GM12801 (cell line): ENCODE data around the gene CRYBA4.

Source experiments
- TF ChIP-seq, protein P1 (sequence below): IDR thresholded peaks from one replicate; pipeline ENCODE4 v1.5.1; 2011; ENCODE audit warnings: control low read depth; ENCODE audit not compliant: insufficient read length; ENCODE audit errors: extremely low read depth

Gene CRYBA4

DNA sequence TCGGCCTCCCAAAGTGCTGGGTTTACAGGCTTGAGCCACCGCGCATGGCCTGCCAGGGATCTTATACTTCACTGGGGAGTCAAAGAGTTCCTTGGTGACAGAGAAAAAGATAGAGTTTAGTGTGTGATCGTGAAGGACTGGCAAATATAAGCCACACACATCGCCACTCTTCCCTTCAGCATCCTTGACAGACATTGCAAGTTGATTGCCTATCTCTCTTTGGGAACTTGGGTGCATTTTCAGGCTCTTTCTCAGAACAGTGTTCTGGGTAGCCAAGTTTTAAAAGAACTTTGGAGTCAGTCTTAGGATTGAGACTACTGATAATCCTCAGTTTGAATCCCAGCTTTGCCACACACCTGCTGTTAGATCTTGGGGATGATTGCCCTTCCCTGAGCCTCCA, 55.5 kb downstream of the CRYBA4 start:
- TF ChIP-seq, protein P1, sequence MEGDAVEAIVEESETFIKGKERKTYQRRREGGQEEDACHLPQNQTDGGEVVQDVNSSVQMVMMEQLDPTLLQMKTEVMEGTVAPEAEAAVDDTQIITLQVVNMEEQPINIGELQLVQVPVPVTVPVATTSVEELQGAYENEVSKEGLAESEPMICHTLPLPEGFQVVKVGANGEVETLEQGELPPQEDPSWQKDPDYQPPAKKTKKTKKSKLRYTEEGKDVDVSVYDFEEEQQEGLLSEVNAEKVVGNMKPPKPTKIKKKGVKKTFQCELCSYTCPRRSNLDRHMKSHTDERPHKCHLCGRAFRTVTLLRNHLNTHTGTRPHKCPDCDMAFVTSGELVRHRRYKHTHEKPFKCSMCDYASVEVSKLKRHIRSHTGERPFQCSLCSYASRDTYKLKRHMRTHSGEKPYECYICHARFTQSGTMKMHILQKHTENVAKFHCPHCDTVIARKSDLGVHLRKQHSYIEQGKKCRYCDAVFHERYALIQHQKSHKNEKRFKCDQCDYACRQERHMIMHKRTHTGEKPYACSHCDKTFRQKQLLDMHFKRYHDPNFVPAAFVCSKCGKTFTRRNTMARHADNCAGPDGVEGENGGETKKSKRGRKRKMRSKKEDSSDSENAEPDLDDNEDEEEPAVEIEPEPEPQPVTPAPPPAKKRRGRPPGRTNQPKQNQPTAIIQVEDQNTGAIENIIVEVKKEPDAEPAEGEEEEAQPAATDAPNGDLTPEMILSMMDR: no peak

DNA sequence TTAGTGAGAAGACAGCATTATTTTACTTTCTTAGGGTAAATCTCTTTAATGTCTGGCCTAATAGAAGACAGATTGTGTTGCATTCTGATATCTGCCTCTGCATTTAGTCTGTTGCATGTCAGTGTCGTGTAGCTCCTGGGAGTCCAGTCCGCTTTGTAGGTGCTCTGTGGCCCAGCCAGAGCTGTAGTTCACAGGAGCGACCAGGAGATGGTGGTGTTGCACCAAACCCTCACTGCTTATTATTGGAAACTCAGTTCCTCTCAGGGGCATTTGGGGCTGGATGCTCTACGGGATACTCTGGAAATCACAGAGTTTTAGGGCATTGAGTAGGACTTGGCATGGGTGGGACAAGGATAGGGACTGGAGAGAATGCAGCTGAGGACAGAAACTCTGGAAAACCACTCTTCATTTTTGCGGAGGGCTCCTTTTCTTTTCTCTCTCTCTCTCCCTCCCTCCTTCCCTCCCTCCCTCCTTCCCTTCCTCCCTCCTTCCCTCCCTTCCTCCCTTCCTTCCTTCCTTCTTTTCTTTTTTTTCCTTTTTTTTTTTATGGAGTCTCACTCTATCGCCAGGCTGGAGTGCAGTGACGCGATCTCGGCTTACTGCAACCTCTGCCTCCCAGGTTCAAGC, 57.4 kb downstream of the CRYBA4 start:
- TF ChIP-seq, protein P1: peak; percentile 54
